Breast epithelium (tissue), 3 donors: Measurements from ENCODE around the gene PPFIA3.
"Not testable (repeated sequence)": the region's sequence is repeated elsewhere in the genome, so short reads cannot be mapped to it uniquely, and the experiment has no call there.

ENCODE experiments used
- CTCF ChIP-seq, 3 donors: fragments of 450-650 bp; IDR thresholded peaks; one replicate each; pipeline ENCODE4 v1.5.1; 2016 to 2017; ENCODE audit warnings: antibody characterized with exemption in 3 of 3, mild to moderate bottlenecking in 3 of 3, moderate library complexity in 3 of 3
- POLR2AphosphoS5 ChIP-seq, 3 donors: sonication (generic); formaldehyde crosslinking; IDR thresholded peaks; one replicate each; pipeline ENCODE4 v1.6.1; 2017; ENCODE audit warnings: antibody characterized with exemption in 3 of 3

GRCh38 chr19:49146408-49146770 lies 27.0 kb downstream of the PPFIA3 start:
- not testable (repeated sequence) for TF ChIP-seq POLR2AphosphoS5, CTCF (IDR thresholded peaks at IDR 0.05)
